ENCODE data around the gene DENND6B. TPM values are rescaled to one million over a fixed set of nuclear protein-coding genes. Genes with fewer than 3 reads are reported as not detected.

The DENND6B gene
- total and polyA plus RNA-seq, 2 donors (not counting 1 experiment from before 2014, with no cell fraction given) = 2.8 to 10.3 TPM

GRCh38 chr22:50281957-50282356 is 44.9 kb downstream of the DENND6B start:
- H3K36me3 ChIP-seq (replicated peaks in 1 of 2; ENCODE audit: control extremely low read depth in 1 of 2, control insufficient read depth in 1 of 2, extremely low read depth in 1 of 2, insufficient read depth in 2 of 2, low read length in 1 of 2) = no peaks in the 10 kb centered on the region
- no peak overlapping the region for H3K9ac ChIP-seq (ENCODE audit: low read length)
- CTCF ChIA-PET = no interaction called here
- H3K9me3 ChIP-seq (ENCODE audit: control extremely low read depth in 1 of 3, control insufficient read depth in 2 of 3, insufficient read depth in 1 of 3, low read length in 2 of 3) = peaks cover 0 to 4% (median 0%) of the 10 kb centered on the region in 3 donors
- no peak for DNase-seq
- no peak overlapping the region for H3K4me3 Mint-ChIP-seq
- no peaks in the 10 kb centered on the region for H3K79me2 ChIP-seq (ENCODE audit: control insufficient read depth, insufficient read depth, low read length)
- H3K4me3 ChIP-seq (ENCODE audit: control extremely low read depth in 1 of 5, extremely low read depth in 1 of 5, insufficient read depth in 1 of 5, low read depth in 2 of 5, low read length in 4 of 5) = no peak overlapping the region
- H4K20me1 ChIP-seq (ENCODE audit: control insufficient read depth, insufficient read depth, low read length, poor library complexity, severe bottlenecking) = no peaks in the 10 kb centered on the region
- no peak for ATAC-seq (ENCODE audit: low read depth)
- H3K4me2 ChIP-seq (replicated peaks; ENCODE audit: low read depth, low read length, poor library complexity, severe bottlenecking) = no peak overlapping the region
- intact Hi-C loops (cut with micrococcal nuclease) = no loop called here
- whole genome bisulfite sequencing (ENCODE audit: insufficient coverage) = 96% methylated on average over 25 of the region's 25 CpGs
- POLR2A ChIA-PET = interaction anchor here (1.0 kb wide), 1 partner anchor 44 kb away, joined by 9 read pairs; no protein-coding TSS in a partner anchor
- H2AFZ ChIP-seq (ENCODE audit: insufficient read depth, low read depth, low read length, poor library complexity, severe bottlenecking) = no peak overlapping the region
- no peak overlapping the region for H3K27ac ChIP-seq (ENCODE audit: low read length in 2 of 2)
- no peaks in the 10 kb centered on the region for H3K27me3 ChIP-seq (replicated peaks in 1 of 4; ENCODE audit: control extremely low read depth in 1 of 4, control insufficient read depth in 3 of 4, insufficient read depth in 4 of 4, low read length in 3 of 4)
- no peaks in the 10 kb centered on the region for H3K4me1 ChIP-seq (ENCODE audit: control insufficient read depth in 2 of 2, insufficient read depth in 2 of 2, low read length in 2 of 2)
- no peak overlapping the region for H3K27ac Mint-ChIP-seq
- H3K9me3 Mint-ChIP-seq (ENCODE audit: insufficient read depth) = no peaks in the 10 kb centered on the region
- TF ChIP-seq EZH2 (IDR thresholded peaks at IDR 0.05; ENCODE audit: borderline replicate concordance, insufficient read depth, low read depth, low read length, poor library complexity, severe bottlenecking) (no peak), CTCF (IDR thresholded peaks at IDR 0.05) (no peak)
- H3K27me3 Mint-ChIP-seq = no peaks in the 10 kb centered on the region
- no peaks in the 10 kb centered on the region for H3K4me1 Mint-ChIP-seq

- Histone ChIP-seq H2AFZ (ENCODE audit: insufficient read depth, low read depth, low read length, poor library complexity, severe bottlenecking) (no peak overlapping the region), H3K4me2 (replicated peaks; ENCODE audit: low read depth, low read length, poor library complexity, severe bottlenecking) (no peak overlapping the region), H3K4me1 (ENCODE audit: control insufficient read depth in 2 of 2, insufficient read depth in 2 of 2, low read length in 2 of 2) (no peaks in the 10 kb centered on the region), H3K27me3 (replicated peaks in 1 of 4; ENCODE audit: control extremely low read depth in 1 of 4, control insufficient read depth in 3 of 4, insufficient read depth in 4 of 4, low read length in 3 of 4) (no peaks in the 10 kb centered on the region), H4K20me1 (ENCODE audit: control insufficient read depth, insufficient read depth, low read length, poor library complexity, severe bottlenecking) (no peaks in the 10 kb centered on the region), H3K9me3 (ENCODE audit: control extremely low read depth in 1 of 3, control insufficient read depth in 2 of 3, insufficient read depth in 1 of 3, low read length in 2 of 3) (peaks cover 0 to 4% (median 0%) of the 10 kb centered on the region in 3 donors), H3K36me3 (replicated peaks in 1 of 2; ENCODE audit: control extremely low read depth in 1 of 2, control insufficient read depth in 1 of 2, extremely low read depth in 1 of 2, insufficient read depth in 2 of 2, low read length in 1 of 2) (no peaks in the 10 kb centered on the region), H3K79me2 (ENCODE audit: control insufficient read depth, insufficient read depth, low read length) (no peaks in the 10 kb centered on the region), H3K4me3 (ENCODE audit: control extremely low read depth in 1 of 5, extremely low read depth in 1 of 5, insufficient read depth in 1 of 5, low read depth in 2 of 5, low read length in 4 of 5) (no peak overlapping the region), H3K9ac (ENCODE audit: low read length) (no peak overlapping the region), H3K27ac (ENCODE audit: low read length in 2 of 2) (no peak overlapping the region)
- DNase-seq = no peak
- H3K9me3 Mint-ChIP-seq (ENCODE audit: insufficient read depth) = no peaks in the 10 kb centered on the region
- intact Hi-C loops (cut with micrococcal nuclease) = no loop called here
- H3K4me3 Mint-ChIP-seq = no peak overlapping the region
- CTCF ChIA-PET = interaction anchor here (0.6 kb wide), 1 partner anchor 60 kb away, joined by 3 read pairs; no protein-coding TSS in a partner anchor
- TF ChIP-seq CTCF (IDR thresholded peaks at IDR 0.05) = no peak
- no peak for TF ChIP-seq EZH2 (IDR thresholded peaks at IDR 0.05; ENCODE audit: borderline replicate concordance, insufficient read depth, low read depth, low read length, poor library complexity, severe bottlenecking)
- H3K27ac Mint-ChIP-seq = no peak overlapping the region
- POLR2A ChIA-PET = interaction anchor here (1.0 kb wide), 1 partner anchor 44 kb away, joined by 9 read pairs; no protein-coding TSS in a partner anchor
- 96% methylated on average over 36 of the region's 36 CpGs for WGBS (ENCODE audit: insufficient coverage)
- no peaks in the 10 kb centered on the region for H3K4me1 Mint-ChIP-seq
- no peak for ATAC-seq (ENCODE audit: low read depth)
- H3K27me3 Mint-ChIP-seq = no peaks in the 10 kb centered on the region
These were observed 45.4 kb downstream of the DENND6B start for GRCh38 chr22:50281384-50281760.
